Type B pancreatic cell (in vitro differentiated cells): ENCODE data around the gene CNPY4. TPM values are rescaled to one million over a fixed set of nuclear protein-coding genes. Genes with fewer than 3 reads are reported as not detected.

ENCODE experiments used
- DNase-seq: peaks from one replicate; pipeline ENCODE4 v3.0.0; 2021; ENCODE audit warnings: mixed read lengths; ENCODE audit not compliant: unreplicated experiment; ENCODE audit errors: extremely low spot score
- H3K27ac Mint-ChIP-seq: 2 replicates; pipeline ENCODE4 v1.8.0; 2021; ENCODE audit warnings: mild to moderate bottlenecking, mixed read lengths
- H3K27me3 Mint-ChIP-seq: 2 replicates; pipeline ENCODE4 v1.8.0; 2021; ENCODE audit warnings: mixed read lengths
- H3K36me3 Mint-ChIP-seq: 2 replicates; pipeline ENCODE4 v1.8.0; 2021; ENCODE audit warnings: mixed read lengths
- H3K4me1 Mint-ChIP-seq: one replicate; pipeline ENCODE4 v1.8.0; 2021; ENCODE audit warnings: mixed read lengths; ENCODE audit not compliant: unreplicated experiment
- H3K4me3 Mint-ChIP-seq: 2 replicates; pipeline ENCODE4 v1.8.0; 2021; ENCODE audit warnings: mild to moderate bottlenecking, mixed read lengths
- H3K9me3 Mint-ChIP-seq: 2 replicates; pipeline ENCODE4 v1.8.0; 2021; ENCODE audit warnings: mixed read lengths
- total RNA-seq: library from RNA; stranded (reverse); gene quantifications from 2 replicates; pipeline ENCODE4 v1.2.1, GENCODE V29; 2021; ENCODE audit warnings: low replicate concordance
- TF ChIP-seq, protein P1 (sequence below): fragments of 200-600 bp; sonication (generic); conservative IDR thresholded peaks from 2 replicates; pipeline ENCODE4 v1.5.0; 2021; ENCODE audit warnings: antibody characterized with exemption, mild to moderate bottlenecking

Gene CNPY4
- total RNA-seq, 1 donor from 2014 or later, result 36.0 TPM

DNA sequence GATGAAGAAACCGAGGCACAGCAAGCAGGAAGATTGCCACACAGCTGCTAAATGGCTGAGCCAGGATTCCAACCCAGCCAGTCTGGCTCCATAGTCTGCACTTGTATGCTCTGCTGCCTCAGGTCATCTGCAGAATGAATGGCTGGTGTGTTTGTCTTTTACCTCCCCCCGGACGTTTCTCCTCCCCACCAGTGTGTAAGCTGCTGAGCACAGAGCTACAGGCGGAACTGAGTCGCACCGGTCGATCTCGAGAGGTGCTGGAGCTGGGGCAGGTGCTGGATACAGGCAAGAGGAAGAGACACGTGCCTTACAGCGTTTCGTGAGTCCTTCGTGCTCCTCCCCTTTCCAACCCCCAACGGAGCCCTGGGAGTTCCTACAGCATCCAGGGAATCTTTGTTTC is 2.6 kb downstream of the CNPY4 start:
- no peak for DNase-seq
- peak overlapping the region; percentile 49 for H3K4me3 Mint-ChIP-seq
- peaks cover 5% of the 10 kb centered on the region for H3K36me3 Mint-ChIP-seq
- H3K27me3 Mint-ChIP-seq, result no peaks in the 10 kb centered on the region
- TF ChIP-seq, protein P1, sequence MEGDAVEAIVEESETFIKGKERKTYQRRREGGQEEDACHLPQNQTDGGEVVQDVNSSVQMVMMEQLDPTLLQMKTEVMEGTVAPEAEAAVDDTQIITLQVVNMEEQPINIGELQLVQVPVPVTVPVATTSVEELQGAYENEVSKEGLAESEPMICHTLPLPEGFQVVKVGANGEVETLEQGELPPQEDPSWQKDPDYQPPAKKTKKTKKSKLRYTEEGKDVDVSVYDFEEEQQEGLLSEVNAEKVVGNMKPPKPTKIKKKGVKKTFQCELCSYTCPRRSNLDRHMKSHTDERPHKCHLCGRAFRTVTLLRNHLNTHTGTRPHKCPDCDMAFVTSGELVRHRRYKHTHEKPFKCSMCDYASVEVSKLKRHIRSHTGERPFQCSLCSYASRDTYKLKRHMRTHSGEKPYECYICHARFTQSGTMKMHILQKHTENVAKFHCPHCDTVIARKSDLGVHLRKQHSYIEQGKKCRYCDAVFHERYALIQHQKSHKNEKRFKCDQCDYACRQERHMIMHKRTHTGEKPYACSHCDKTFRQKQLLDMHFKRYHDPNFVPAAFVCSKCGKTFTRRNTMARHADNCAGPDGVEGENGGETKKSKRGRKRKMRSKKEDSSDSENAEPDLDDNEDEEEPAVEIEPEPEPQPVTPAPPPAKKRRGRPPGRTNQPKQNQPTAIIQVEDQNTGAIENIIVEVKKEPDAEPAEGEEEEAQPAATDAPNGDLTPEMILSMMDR, result no peak
- peak overlapping the region; percentile 43 for H3K27ac Mint-ChIP-seq
- H3K4me1 Mint-ChIP-seq, result peaks cover 17% of the 10 kb centered on the region
- no peaks in the 10 kb centered on the region for H3K9me3 Mint-ChIP-seq

DNA sequence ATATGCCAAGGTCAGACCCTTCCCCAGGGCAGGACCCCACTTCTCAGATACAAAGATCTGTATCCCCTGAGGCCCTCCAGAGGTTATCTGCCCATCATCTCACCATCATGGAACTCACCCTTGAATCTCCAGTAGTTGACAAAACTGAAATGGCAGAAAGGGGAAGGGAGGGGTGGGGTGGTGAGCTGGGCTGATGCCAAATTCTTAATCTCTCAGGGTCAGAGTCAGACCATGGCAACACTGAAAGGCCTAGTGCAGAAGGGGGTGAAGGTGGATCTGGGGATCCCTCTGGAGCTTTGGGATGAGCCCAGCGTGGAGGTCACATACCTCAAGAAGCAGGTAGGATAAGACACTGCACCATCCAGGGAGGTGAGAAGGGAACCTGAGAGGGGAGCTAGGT is 3.1 kb downstream of the CNPY4 start:
- Mint-ChIP-seq H3K27ac (no peak overlapping the region), H3K4me1 (peaks cover 17% of the 10 kb centered on the region), H3K27me3 (no peaks in the 10 kb centered on the region), H3K36me3 (peaks cover 5% of the 10 kb centered on the region), H3K9me3 (no peaks in the 10 kb centered on the region), H3K4me3 (peak overlapping the region; percentile 54)
- TF ChIP-seq, protein P1, result no peak
- DNase-seq, result no peak

DNA sequence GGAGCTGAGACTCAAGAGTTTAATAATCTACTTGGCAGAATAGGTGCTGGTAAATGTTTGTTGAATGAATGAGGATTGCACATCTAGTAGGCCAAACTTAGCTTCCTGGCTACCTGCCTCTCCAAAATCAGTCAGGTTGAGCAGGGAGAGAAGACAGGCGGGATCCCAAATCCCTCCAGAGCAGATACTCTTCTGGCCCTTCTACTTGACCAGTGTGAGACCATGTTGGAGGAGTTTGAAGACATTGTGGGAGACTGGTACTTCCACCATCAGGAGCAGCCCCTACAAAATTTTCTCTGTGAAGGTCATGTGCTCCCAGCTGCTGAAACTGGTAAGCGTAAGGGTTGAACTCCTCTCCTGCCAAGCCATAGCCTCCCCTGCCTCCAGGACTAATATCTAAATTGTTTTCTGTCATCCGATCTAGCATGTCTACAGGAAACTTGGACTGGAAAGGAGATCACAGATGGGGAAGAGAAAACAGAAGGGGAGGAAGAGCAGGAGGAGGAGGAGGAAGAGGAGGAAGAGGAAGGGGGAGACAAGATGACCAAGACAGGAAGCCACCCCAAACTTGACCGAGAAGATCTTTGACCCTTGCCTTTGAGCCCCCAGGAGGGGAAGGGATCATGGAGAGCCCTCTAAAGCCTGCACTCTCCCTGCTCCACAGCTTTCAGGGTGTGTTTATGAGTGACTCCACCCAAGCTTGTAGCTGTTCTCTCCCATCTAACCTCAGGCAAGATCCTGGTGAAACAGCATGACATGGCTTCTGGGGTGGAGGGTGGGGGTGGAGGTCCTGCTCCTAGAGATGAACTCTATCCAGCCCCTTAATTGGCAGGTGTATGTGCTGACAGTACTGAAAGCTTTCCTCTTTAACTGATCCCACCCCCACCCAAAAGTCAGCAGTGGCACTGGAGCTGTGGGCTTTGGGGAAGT is 5.1 kb downstream of the CNPY4 start:
- H3K4me3 Mint-ChIP-seq, result peak overlapping the region; percentile 100
- no peak for DNase-seq
- no peaks in the 10 kb centered on the region for H3K9me3 Mint-ChIP-seq
- H3K27ac Mint-ChIP-seq, result peak overlapping the region; percentile 39
- no peaks in the 10 kb centered on the region for H3K36me3 Mint-ChIP-seq
- TF ChIP-seq, protein P1, result no peak
- H3K4me1 Mint-ChIP-seq, result peaks cover 23% of the 10 kb centered on the region
- H3K27me3 Mint-ChIP-seq, result no peaks in the 10 kb centered on the region

DNA sequence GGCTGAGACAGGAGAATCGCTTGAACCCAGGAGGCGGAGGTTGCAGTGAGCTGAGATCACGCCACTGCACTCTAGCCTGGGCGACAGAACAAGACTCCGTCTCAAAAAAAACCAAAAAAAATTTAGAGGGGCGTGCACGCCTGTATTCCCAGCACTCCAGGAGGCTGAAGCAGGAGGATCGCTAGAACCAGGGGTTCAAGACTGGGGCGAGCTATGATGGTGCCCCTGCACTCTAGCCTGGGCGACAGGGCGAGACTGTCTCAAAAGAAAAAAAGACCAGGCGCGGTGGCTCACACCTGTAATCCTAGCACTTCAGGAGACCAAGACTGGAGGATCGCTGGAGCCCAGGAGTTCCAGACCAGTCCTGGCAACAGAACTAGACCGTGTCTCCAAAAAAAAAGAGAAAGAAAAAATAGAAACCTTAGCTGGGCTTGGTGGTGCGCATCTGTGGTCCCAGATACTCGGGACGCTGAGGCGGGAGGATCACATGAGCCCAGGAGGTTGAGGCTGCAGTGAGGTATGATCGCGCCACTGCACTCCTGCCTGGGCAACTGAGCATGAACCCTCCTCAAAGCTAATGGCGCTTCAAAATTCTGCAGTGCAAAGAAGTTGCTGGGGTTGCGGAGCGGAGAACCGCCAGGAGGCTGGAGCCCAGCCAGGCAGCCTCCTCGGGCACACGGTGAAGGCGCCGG is 7.0 kb downstream of the CNPY4 start:
- Mint-ChIP-seq H3K36me3 (no peaks in the 10 kb centered on the region), H3K4me3 (peak overlapping the region; percentile 100), H3K4me1 (peaks cover 17% of the 10 kb centered on the region), H3K27me3 (no peaks in the 10 kb centered on the region), H3K9me3 (no peaks in the 10 kb centered on the region), H3K27ac (peak overlapping the region; percentile 100)
- TF ChIP-seq, protein P1, result peak; percentile 23
- DNase-seq, result no peak

DNA sequence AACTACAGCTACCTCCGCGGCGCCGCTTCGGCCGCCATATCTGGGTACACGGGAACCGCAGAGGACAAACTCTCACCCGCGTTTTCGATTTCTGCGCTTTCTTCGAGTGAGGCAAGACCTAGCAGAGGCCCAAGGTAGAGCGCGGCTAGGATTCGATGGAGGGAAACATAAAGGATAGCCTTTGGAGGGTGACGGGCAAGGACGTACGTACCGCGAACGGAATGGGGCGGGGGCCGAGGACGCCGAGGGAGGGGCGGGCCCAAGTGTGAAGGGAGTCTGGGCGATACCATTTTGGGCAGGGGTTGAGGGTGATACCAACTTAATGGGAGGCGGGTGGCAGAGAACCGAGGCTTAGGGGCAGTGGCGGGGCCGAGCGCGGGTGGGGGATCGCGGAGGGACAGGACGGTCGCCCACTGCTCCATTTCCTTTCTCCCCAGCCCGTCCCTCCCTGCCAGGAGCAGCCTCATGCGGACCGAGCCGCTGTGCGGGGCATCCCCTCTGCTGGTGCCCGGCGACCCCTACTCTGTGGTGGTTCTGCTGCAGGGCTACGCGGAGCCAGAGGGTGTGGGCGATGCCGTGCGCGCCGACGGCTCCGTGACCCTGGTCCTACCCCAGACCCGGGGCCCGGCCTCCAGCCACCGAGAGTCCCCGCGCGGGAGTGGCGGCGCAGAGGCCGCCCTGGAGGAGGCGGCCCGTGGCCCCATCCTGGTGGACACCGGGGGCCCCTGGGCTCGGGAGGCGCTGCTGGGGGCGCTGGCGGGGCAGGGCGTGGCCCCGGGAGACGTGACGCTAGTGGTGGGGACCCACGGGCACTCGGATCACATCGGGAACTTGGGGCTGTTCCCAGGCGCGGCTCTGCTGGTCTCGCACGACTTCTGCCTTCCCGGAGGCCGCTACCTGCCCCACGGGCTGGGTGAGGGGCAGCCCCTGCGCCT is 7.8 kb downstream of the CNPY4 start, which contains the start of gene MBLAC1:
TSS of gene MBLAC1 (plus strand) at position 37 of the 935 bp plus-strand sequence. CDS start at position 466, 429 bp downstream.
- H3K4me3 Mint-ChIP-seq, result peak within 1 kb of the TSS; percentile 100
- TF ChIP-seq, protein P1, result no peak
- H3K27ac Mint-ChIP-seq, result peak within 1 kb of the TSS; percentile 100
- H3K4me1 Mint-ChIP-seq, result peaks cover 17% of the 10 kb centered on the region
- no peaks in the 10 kb centered on the region for H3K36me3 Mint-ChIP-seq
- H3K27me3 Mint-ChIP-seq, result no peaks in the 10 kb centered on the region
- peak; percentile 92 for DNase-seq
- H3K9me3 Mint-ChIP-seq, result no peaks in the 10 kb centered on the region
